Measurements from ENCODE around the gene LHX8. TPM values are rescaled to one million over a fixed set of nuclear protein-coding genes. Genes with fewer than 3 reads are reported as not detected.

LHX8 gene
- total and polyA plus RNA-seq, 9 of the 15 experiments (the other 6 are each of a cell fraction or from before 2014, with no cell fraction given) = not detected

- FAIRE-seq = no peak
- Histone ChIP-seq H3K27ac (ENCODE audit: extremely low read depth, low read depth, low read length) (no peak overlapping the region), H3K4me1 (replicated peaks in 1 of 2; ENCODE audit: control insufficient read depth in 2 of 2, insufficient read depth in 2 of 2, low read length in 2 of 2) (peaks cover 0 to 10% of the 10 kb centered on the region in 2 experiments; a peak in 1 of 5 replicates), H3K79me2 (ENCODE audit: control insufficient read depth, insufficient read depth, low read length) (no peaks in the 10 kb centered on the region), H3K4me3 (no peak overlapping the region), H3K9me3 (replicated peaks; ENCODE audit: control insufficient read depth, insufficient read depth, low read depth, low read length) (no peaks in the 10 kb centered on the region), H3K9me1 (ENCODE audit: control insufficient read depth, insufficient read depth, low read length) (no peaks in the 10 kb centered on the region), H4K20me1 (replicated peaks; ENCODE audit: control insufficient read depth, insufficient read depth, low read length) (no peaks in the 10 kb centered on the region), H3K36me3 (ENCODE audit: control insufficient read depth, insufficient read depth, low read length) (no peaks in the 10 kb centered on the region), H3K27me3 (ENCODE audit: control insufficient read depth in 2 of 2, insufficient read depth in 2 of 2, low read length in 2 of 2) (peaks cover 79 to 82% of the 10 kb centered on the region in 2 experiments), H3K9ac (ENCODE audit: insufficient read depth in 1 of 2, low read depth in 2 of 2, low read length in 2 of 2) (no peak overlapping the region), H3K4me2 (ENCODE audit: insufficient read depth, low read length) (no peak overlapping the region), H2AFZ (ENCODE audit: low read depth, low read length) (no peak overlapping the region)
- ChIA-PET POLR2A (no interaction called here), CTCF (ENCODE audit: low intra/inter-chr PET ratio) (no interaction called here)
- no peak for DNase-seq (ENCODE audit: extremely low read depth in 1 of 4, low spot score in 3 of 4)
- ATAC-seq = no peak
- no TSS peak for BruUV-seq (replicated peaks)
- intact Hi-C loops (cut with micrococcal nuclease) = loop anchor here (5.0 kb wide), 2 partner anchors 69 to 361 kb away; no protein-coding TSS in a partner anchor
- in situ Hi-C loops (cut with MboI) = no loop called here
- WGBS (ENCODE audit: insufficient coverage, low coverage, missing lambda C conversion rate) = 1% methylated on average over 23 of the region's 23 CpGs
- TF ChIP-seq NFE2 (IDR thresholded peaks at IDR 0.05; ENCODE audit: low read depth) (no peak), ZC3H11A (IDR thresholded peaks at IDR 0.05; ENCODE audit: low read depth, low read length) (no peak), CHD7 (IDR thresholded peaks at IDR 0.05; ENCODE audit: low read depth, low read length) (no peak), CBX2 (IDR thresholded peaks at IDR 0.05; ENCODE audit: insufficient read depth, low read length, poor library complexity, severe bottlenecking) (peak; percentile 76), ARID1B (IDR thresholded peaks at IDR 0.05) (no peak), RNF2 (IDR thresholded peaks at IDR 0.05) (0 out of 2 replicates have a peak, but pooled peaks have one; percentile 16), BMI1 (IDR thresholded peaks at IDR 0.05; ENCODE audit: low read length) (peak; percentile 29; the same call in 1 of the 2 replicates), CBX8 (IDR thresholded peaks at IDR 0.05; ENCODE audit: borderline replicate concordance, extremely low read depth, low read depth, low read length, poor library complexity, severe bottlenecking) (peak; percentile 93)
Observed at GRCh38 chr1:75132812-75133619, 1.2 kb upstream of the LHX8 start.
